ENCODE results near the gene ADAMTS18.

ADAMTS18 gene

DNA sequence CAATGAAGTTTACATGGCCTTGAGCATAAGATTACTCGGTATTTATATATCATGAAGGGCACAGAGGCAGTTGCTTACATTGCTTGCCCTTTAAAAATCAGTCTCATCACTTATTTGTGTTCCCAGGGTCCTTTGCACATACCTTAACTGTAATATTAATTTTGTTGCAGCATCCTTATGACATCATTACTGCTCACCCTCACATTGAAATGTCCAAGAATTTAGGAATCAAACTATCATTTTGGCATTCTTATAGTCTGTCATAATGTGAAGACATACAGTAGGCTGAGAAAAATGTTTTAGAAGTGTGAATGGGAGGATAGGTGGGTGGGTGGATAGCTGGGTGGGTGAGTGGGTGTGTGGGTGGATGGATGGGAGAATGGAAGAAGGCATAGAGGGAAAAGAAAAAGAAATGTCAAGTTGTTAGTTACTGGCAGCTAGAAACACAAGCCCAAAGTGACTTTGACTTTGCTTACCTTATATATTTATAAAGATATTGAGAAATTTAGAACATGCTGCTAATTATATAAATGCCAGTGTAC, 17.8 kb downstream of the ADAMTS18 start:
- TF ChIP-seq, protein P1, sequence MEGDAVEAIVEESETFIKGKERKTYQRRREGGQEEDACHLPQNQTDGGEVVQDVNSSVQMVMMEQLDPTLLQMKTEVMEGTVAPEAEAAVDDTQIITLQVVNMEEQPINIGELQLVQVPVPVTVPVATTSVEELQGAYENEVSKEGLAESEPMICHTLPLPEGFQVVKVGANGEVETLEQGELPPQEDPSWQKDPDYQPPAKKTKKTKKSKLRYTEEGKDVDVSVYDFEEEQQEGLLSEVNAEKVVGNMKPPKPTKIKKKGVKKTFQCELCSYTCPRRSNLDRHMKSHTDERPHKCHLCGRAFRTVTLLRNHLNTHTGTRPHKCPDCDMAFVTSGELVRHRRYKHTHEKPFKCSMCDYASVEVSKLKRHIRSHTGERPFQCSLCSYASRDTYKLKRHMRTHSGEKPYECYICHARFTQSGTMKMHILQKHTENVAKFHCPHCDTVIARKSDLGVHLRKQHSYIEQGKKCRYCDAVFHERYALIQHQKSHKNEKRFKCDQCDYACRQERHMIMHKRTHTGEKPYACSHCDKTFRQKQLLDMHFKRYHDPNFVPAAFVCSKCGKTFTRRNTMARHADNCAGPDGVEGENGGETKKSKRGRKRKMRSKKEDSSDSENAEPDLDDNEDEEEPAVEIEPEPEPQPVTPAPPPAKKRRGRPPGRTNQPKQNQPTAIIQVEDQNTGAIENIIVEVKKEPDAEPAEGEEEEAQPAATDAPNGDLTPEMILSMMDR (IDR thresholded peaks at IDR 0.05; ENCODE audit: poor library complexity, severe bottlenecking) = no peak
- H3K4me1 ChIP-seq (ENCODE audit: insufficient read depth, poor library complexity, severe bottlenecking) = no peaks in the 10 kb centered on the region
- no peak overlapping the region for H3K4me3 ChIP-seq (ENCODE audit: severe bottlenecking)
- no peaks in the 10 kb centered on the region for H3K36me3 ChIP-seq (ENCODE audit: low read depth)
- H3K27ac ChIP-seq (ENCODE audit: poor library complexity, severe bottlenecking) = no peak overlapping the region
- H3K27me3 ChIP-seq (ENCODE audit: insufficient read depth, poor library complexity, severe bottlenecking) = peaks cover 10% of the 10 kb centered on the region
- DNase-seq (ENCODE audit: low spot score) (no peak), ATAC-seq (ENCODE audit: low read depth) (no peak)
- no peaks in the 10 kb centered on the region for H3K9me3 ChIP-seq (ENCODE audit: severe bottlenecking)

GRCh38 chr16:77414752-77415231, 20.0 kb downstream of the ADAMTS18 start:
- DNase-seq (ENCODE audit: low spot score) (no peak), ATAC-seq (ENCODE audit: low read depth) (peak; percentile 88)
- Histone ChIP-seq H3K4me1 (ENCODE audit: insufficient read depth, poor library complexity, severe bottlenecking) (no peaks in the 10 kb centered on the region), H3K27ac (ENCODE audit: poor library complexity, severe bottlenecking) (no peak overlapping the region), H3K9me3 (ENCODE audit: severe bottlenecking) (no peaks in the 10 kb centered on the region), H3K36me3 (ENCODE audit: low read depth) (no peaks in the 10 kb centered on the region), H3K27me3 (ENCODE audit: insufficient read depth, poor library complexity, severe bottlenecking) (peaks cover 4% of the 10 kb centered on the region), H3K4me3 (ENCODE audit: severe bottlenecking) (no peak overlapping the region)
- TF ChIP-seq, protein P1 (IDR thresholded peaks at IDR 0.05; ENCODE audit: poor library complexity, severe bottlenecking) = no peak

DNA sequence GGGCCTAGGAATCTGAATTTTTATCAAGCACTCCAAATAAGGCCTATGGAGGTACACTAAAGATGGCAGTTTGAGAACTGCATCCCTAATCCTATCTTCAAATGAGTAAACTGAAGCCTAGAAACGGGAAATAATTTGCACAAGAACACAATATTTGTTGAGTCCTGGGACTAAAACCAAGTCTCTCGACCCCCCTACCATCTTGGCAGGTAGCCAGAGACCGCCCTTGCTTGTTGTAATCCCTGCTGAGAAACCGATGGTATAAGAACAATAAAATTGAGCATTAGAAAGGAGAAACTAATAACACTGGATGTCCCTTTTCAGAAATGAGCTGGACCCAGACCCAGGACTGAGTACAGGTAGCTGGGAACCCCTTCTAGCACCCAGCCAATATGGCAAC, 24.4 kb downstream of the ADAMTS18 start:
- Histone ChIP-seq H3K4me1 (ENCODE audit: insufficient read depth, poor library complexity, severe bottlenecking) (no peaks in the 10 kb centered on the region), H3K36me3 (ENCODE audit: low read depth) (no peaks in the 10 kb centered on the region), H3K9me3 (ENCODE audit: severe bottlenecking) (no peaks in the 10 kb centered on the region), H3K27ac (ENCODE audit: poor library complexity, severe bottlenecking) (no peak overlapping the region), H3K27me3 (ENCODE audit: insufficient read depth, poor library complexity, severe bottlenecking) (peaks cover 8% of the 10 kb centered on the region), H3K4me3 (ENCODE audit: severe bottlenecking) (no peak overlapping the region)
- ATAC-seq (ENCODE audit: low read depth) = no peak
- TF ChIP-seq, protein P1 (IDR thresholded peaks at IDR 0.05; ENCODE audit: poor library complexity, severe bottlenecking) = no peak
- no peak for DNase-seq (ENCODE audit: low spot score)

- Histone ChIP-seq H3K4me1 (ENCODE audit: insufficient read depth, poor library complexity, severe bottlenecking) (no peaks in the 10 kb centered on the region), H3K27ac (ENCODE audit: poor library complexity, severe bottlenecking) (no peak overlapping the region), H3K4me3 (ENCODE audit: severe bottlenecking) (no peak overlapping the region), H3K36me3 (ENCODE audit: low read depth) (no peaks in the 10 kb centered on the region), H3K27me3 (ENCODE audit: insufficient read depth, poor library complexity, severe bottlenecking) (peaks cover 5% of the 10 kb centered on the region), H3K9me3 (ENCODE audit: severe bottlenecking) (no peaks in the 10 kb centered on the region)
- no peak for ATAC-seq (ENCODE audit: low read depth)
- TF ChIP-seq, protein P1 (IDR thresholded peaks at IDR 0.05; ENCODE audit: poor library complexity, severe bottlenecking) = no peak
- no peak for DNase-seq (ENCODE audit: low spot score)
Observed at GRCh38 chr16:77409311-77409710, 25.5 kb downstream of the ADAMTS18 start.

DNA sequence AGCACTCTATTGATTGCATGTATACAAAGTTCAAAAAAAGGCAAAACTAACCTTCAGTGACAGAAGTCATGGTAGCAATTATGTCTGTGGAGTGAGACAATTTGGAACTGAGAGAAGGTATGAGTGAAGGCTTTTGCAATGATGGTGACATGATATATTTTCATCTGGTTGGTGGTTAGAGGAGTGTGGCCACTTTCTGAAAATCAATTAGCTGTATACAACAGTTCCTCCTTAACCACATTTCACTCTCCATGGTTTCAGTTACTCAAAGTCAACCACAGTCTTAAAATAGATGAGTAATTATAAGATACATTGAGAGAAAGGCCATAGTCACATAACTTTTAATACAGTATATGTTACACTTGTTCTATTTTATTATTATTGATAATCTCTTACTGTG, 26.2 kb downstream of the ADAMTS18 start:
- ATAC-seq (ENCODE audit: low read depth) (no peak), DNase-seq (ENCODE audit: low spot score) (no peak)
- Histone ChIP-seq H3K9me3 (ENCODE audit: severe bottlenecking) (no peaks in the 10 kb centered on the region), H3K27ac (ENCODE audit: poor library complexity, severe bottlenecking) (no peak overlapping the region), H3K4me3 (ENCODE audit: severe bottlenecking) (no peak overlapping the region), H3K4me1 (ENCODE audit: insufficient read depth, poor library complexity, severe bottlenecking) (no peaks in the 10 kb centered on the region), H3K27me3 (ENCODE audit: insufficient read depth, poor library complexity, severe bottlenecking) (peaks cover 8% of the 10 kb centered on the region), H3K36me3 (ENCODE audit: low read depth) (no peaks in the 10 kb centered on the region)
- TF ChIP-seq, protein P1 (IDR thresholded peaks at IDR 0.05; ENCODE audit: poor library complexity, severe bottlenecking) = no peak
